AG04450 (cell line): ENCODE data around the gene DNALI1. TPM values are rescaled to one million over a fixed set of nuclear protein-coding genes. Genes with fewer than 3 reads are reported as not detected.

Source experiments
- CTCF ChIA-PET: fragments of 300-600, 350-600 bp; formaldehyde crosslinking; extraction: SDS; loops from one replicate; lab custom pipeline; 2022; ENCODE audit warnings: antibody characterized with exemption, inconsistent platforms; lab: Charles Lee
- POLR2A ChIA-PET: fragments of 350-600 bp; formaldehyde crosslinking; extraction: SDS; loops from one replicate; lab custom pipeline; 2021; ENCODE audit warnings: antibody characterized with exemption, inconsistent platforms; lab: Yijun Ruan, JAX
- DNase-seq: peaks from one replicate; pipeline ENCODE4 v3.0.0-alpha.2; 2011; ENCODE audit warnings: low read depth, low spot score
- H3K27ac ChIP-seq: one replicate; pipeline ENCODE4 v1.5.1; 2012; ENCODE audit warnings: low read depth, low read length, control low read depth
- H3K27me3 ChIP-seq: one replicate; pipeline ENCODE4 v1.6.0; 2012; ENCODE audit warnings: low read length; ENCODE audit not compliant: control insufficient read depth, insufficient read depth
- H3K4me3 ChIP-seq: 2 replicates; pipeline ENCODE4 v1.5.1; 2011; ENCODE audit warnings: mild to moderate bottlenecking, low read depth, low read length, control low read depth
- H3K9me3 ChIP-seq: 2 replicates; pipeline ENCODE4 v1.5.1; 2012; ENCODE audit warnings: low read length; ENCODE audit not compliant: control insufficient read depth, insufficient read depth
- polyA plus RNA-seq: library from polyadenylated mRNA; depleted of rRNA; stranded (reverse); fragments of >200 nt; gene quantifications from 2 replicates; pipeline ENCODE4 v1.2.3, GENCODE V29; 2011; rRNA removed
- small RNA-seq: library from RNA; depleted of rRNA; stranded (forward); fragments of <200 nt; gene quantifications from one replicate; pipeline ENCODE3, GENCODE V24; 2012; ENCODE audit warnings: low read depth; ENCODE audit not compliant: insufficient read length
- TF ChIP-seq, protein P1 (sequence below): IDR thresholded peaks from 2 replicates; pipeline ENCODE4 v1.5.1; 2011; ENCODE audit warnings: low read depth, low read length, control low read depth, inconsistent platforms

The DNALI1 gene
- polyA plus RNA-seq, 1 experiment, result 14.2 TPM

- CTCF ChIA-PET, result interaction anchor here (2.5 kb wide), 1 partner anchor 13 kb away, joined by 11 read pairs; no protein-coding TSS in a partner anchor
These were observed 59.6 kb downstream of the DNALI1 start for GRCh38 chr1:37616330-37616729.

More at GRCh38 chr1:37616330-37616729, 59.6 kb downstream of the DNALI1 start:
- H3K4me3 ChIP-seq, result no peak overlapping the region
- no peak for DNase-seq
- H3K9me3 ChIP-seq, result no peaks in the 10 kb centered on the region
- H3K27me3 ChIP-seq, result peaks cover 33% of the 10 kb centered on the region
- POLR2A ChIA-PET, result no interaction called here
- TF ChIP-seq, protein P1, sequence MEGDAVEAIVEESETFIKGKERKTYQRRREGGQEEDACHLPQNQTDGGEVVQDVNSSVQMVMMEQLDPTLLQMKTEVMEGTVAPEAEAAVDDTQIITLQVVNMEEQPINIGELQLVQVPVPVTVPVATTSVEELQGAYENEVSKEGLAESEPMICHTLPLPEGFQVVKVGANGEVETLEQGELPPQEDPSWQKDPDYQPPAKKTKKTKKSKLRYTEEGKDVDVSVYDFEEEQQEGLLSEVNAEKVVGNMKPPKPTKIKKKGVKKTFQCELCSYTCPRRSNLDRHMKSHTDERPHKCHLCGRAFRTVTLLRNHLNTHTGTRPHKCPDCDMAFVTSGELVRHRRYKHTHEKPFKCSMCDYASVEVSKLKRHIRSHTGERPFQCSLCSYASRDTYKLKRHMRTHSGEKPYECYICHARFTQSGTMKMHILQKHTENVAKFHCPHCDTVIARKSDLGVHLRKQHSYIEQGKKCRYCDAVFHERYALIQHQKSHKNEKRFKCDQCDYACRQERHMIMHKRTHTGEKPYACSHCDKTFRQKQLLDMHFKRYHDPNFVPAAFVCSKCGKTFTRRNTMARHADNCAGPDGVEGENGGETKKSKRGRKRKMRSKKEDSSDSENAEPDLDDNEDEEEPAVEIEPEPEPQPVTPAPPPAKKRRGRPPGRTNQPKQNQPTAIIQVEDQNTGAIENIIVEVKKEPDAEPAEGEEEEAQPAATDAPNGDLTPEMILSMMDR, result no peak
- no peak overlapping the region for H3K27ac ChIP-seq

Small RNAs within 50 kb of the gene (small RNA-seq; reads per million reads assigned to genes)
- not detected for gene AL034379.1

Other genes starting within 250 kb of the DNALI1 start
- gene ZC3H12A, start 82.4 kb upstream of the DNALI1 start, polyA plus RNA-seq, result 4.3 and 6.4 TPM in 2 replicates
- gene MEAF6, start 42.2 kb upstream of the DNALI1 start, polyA plus RNA-seq, result 59.6 and 69.6 TPM in 2 replicates
- gene SNIP1, start 2.6 kb upstream of the DNALI1 start, polyA plus RNA-seq, result 7.8 and 8.9 TPM in 2 replicates
- gene GNL2, start 39.0 kb downstream of the DNALI1 start, polyA plus RNA-seq, result 52.5 and 64.7 TPM in 2 replicates
- 0.04 TPM in 1 of 2 replicates, not detected in the other for gene RSPO1, start 78.0 kb downstream of the DNALI1 start, polyA plus RNA-seq
- 7.1 and 9.6 TPM in 2 replicates for gene CDCA8, start 135.6 kb downstream of the DNALI1 start, polyA plus RNA-seq
- gene EPHA10, start 208.2 kb downstream of the DNALI1 start, polyA plus RNA-seq, result not detected in 2 replicates
- 0.32 and 0.65 TPM in 2 replicates for gene MANEAL, start 236.9 kb downstream of the DNALI1 start, polyA plus RNA-seq